ENCODE data around the gene RPL19.

GRCh38 chr17:39153599-39154051 lies 46.5 kb upstream of the RPL19 start:
- TF ChIP-seq POLR2AphosphoS5 (IDR thresholded peaks at IDR 0.05; ENCODE audit: low read depth, low read length) (no peak), POLR2A (IDR thresholded peaks at IDR 0.05; ENCODE audit: low read depth, low read length) (no peak)

Measured in GM12891 (cell line).